BLaER1 treated with 17β-estradiol and CSF1 and Interleukin-3, amounts not matched to agents 10 nM and 100 nM (cell line): ENCODE data around the gene ITPK1.

Source experiments
- H3K27ac ChIP-seq, 11 experiments: shearing (Covaris generic); formaldehyde crosslinking; 2 replicates each; pipeline ENCODE4 v1.8.1; 2022
- H3K27me3 ChIP-seq, 11 experiments: shearing (Covaris generic); formaldehyde crosslinking; 2 replicates each; pipeline ENCODE4 v1.8.1; 2022
- H3K36me3 ChIP-seq, 11 experiments: shearing (Covaris generic); formaldehyde crosslinking; 2 replicates each; pipeline ENCODE4 v1.8.1; 2022
- H3K4me1 ChIP-seq, 10 experiments: shearing (Covaris generic); formaldehyde crosslinking; 2 replicates each; pipeline ENCODE4 v1.8.1; 2022
- H3K4me2 ChIP-seq, 11 experiments: shearing (Covaris generic); formaldehyde crosslinking; 2 replicates each; pipeline ENCODE4 v1.8.1; 2022
- H3K4me3 ChIP-seq, 10 experiments: shearing (Covaris generic); formaldehyde crosslinking; 2 replicates each; pipeline ENCODE4 v1.8.1; 2022
- H3K9ac ChIP-seq, 11 experiments: shearing (Covaris generic); formaldehyde crosslinking; 2 replicates each; pipeline ENCODE4 v1.8.1; 2022
- H3K9me3 ChIP-seq, 11 experiments: shearing (Covaris generic); formaldehyde crosslinking; replicated peaks in 1 of 11; 2 replicates each; pipeline ENCODE4 v1.8.1; 2022
- H4K20me1 ChIP-seq, 11 experiments: shearing (Covaris generic); formaldehyde crosslinking; 2 replicates each; pipeline ENCODE4 v1.8.1; 2022
- Cebpa-rat ChIP-seq, 11 experiments: shearing (Covaris generic); IDR thresholded peaks; 2 replicates each; pipeline ENCODE4 v1.8.1; 2022

The ITPK1 gene

GRCh38 chr14:92997343-92998061 is 118.2 kb downstream of the ITPK1 start:
- no peaks in the 10 kb centered on the region for H3K9me3 ChIP-seq
- H3K27ac ChIP-seq, result no peak overlapping the region
- no peak overlapping the region for H3K4me2 ChIP-seq
- no peak overlapping the region for H3K9ac ChIP-seq
- no peak for TF ChIP-seq Cebpa-rat (IDR thresholded peaks at IDR 0.05)
- peaks cover 0 to 97% (median 18%) of the 10 kb centered on the region in 11 experiments; a peak in 18 of 22 replicates for H4K20me1 ChIP-seq
- no peaks in the 10 kb centered on the region for H3K27me3 ChIP-seq
- peaks cover 12 to 86% (median 30%) of the 10 kb centered on the region in 11 experiments; a peak in 20 of 22 replicates for H3K36me3 ChIP-seq
- H3K4me1 ChIP-seq, result 0 out of 20 replicates have a peak, but pooled peaks cover 0 to 1% (median 0%) of the 10 kb centered on the region in 10 experiments
- H3K4me3 ChIP-seq, result no peak overlapping the region

DNA sequence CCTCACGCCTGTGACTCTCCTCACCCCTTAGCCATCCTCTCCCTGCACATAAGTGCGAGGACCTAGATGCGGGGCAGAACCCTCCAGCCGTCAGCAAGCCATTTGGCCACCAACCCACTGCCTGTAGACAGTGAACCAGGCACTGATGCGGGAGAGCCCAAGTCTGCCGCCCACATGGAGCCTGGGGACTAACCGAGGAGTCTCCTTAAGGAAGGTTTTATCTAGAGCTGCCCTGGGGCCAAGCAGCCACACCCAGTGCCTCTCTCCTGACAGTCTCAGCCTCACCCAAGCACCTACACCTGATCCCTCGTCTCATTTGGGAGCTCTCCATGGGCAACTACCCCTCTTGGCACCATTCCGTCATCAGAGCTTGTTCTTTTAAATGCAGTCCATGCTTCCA is 120.1 kb downstream of the ITPK1 start:
- Histone ChIP-seq H3K27ac (no peak overlapping the region), H4K20me1 (peaks cover 0 to 94% (median 7%) of the 10 kb centered on the region in 11 experiments; a peak in 10 of 22 replicates), H3K4me3 (no peak overlapping the region), H3K27me3 (no peaks in the 10 kb centered on the region), H3K4me1 (peaks cover 0 to 1% (median 0%) of the 10 kb centered on the region in 10 experiments; a peak in 4 of 20 replicates), H3K4me2 (no peak overlapping the region), H3K9ac (no peak overlapping the region), H3K9me3 (peaks cover 0 to 1% (median 0%) of the 10 kb centered on the region in 11 experiments; a peak in 4 of 22 replicates), H3K36me3 (peaks cover 12 to 91% (median 42%) of the 10 kb centered on the region in 11 experiments; a peak in 21 of 22 replicates)
- no peak for TF ChIP-seq Cebpa-rat (IDR thresholded peaks at IDR 0.05)

DNA sequence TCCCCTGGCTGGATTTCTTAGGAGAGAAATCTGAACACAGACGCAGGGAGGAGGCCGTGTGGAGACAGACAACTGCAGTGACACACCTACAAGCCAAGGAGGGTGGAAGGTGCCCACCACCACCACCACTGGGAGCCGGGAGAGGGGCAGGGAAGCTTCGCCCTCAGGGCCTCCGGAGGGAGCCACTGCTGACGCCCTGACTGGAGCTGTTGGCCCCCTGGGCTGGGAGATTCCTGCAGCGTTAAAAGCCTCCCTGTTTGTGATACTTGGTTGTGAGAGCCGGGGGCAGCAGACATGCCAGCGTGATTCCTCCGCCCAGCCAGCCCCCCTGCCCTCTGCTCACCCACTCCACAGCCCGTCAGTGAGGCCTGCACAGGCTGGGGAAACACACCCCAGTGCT is 120.8 kb downstream of the ITPK1 start:
- no peak overlapping the region for H3K9ac ChIP-seq
- H3K4me3 ChIP-seq, result no peak overlapping the region
- peaks cover 0 to 92% (median 7%) of the 10 kb centered on the region in 11 experiments; a peak in 10 of 22 replicates for H4K20me1 ChIP-seq
- H3K27me3 ChIP-seq, result no peaks in the 10 kb centered on the region
- H3K4me1 ChIP-seq, result peaks cover 0 to 8% (median 0%) of the 10 kb centered on the region in 10 experiments; a peak in 6 of 20 replicates
- peaks cover 0 to 8% (median 6%) of the 10 kb centered on the region in 11 experiments; a peak in 12 of 22 replicates for H3K9me3 ChIP-seq
- H3K36me3 ChIP-seq, result peaks cover 10 to 92% (median 42%) of the 10 kb centered on the region in 11 experiments; a peak in 21 of 22 replicates
- H3K4me2 ChIP-seq, result no peak overlapping the region
- no peak for TF ChIP-seq Cebpa-rat (IDR thresholded peaks at IDR 0.05)
- H3K27ac ChIP-seq, result no peak overlapping the region; a peak in 1 of 22 replicates

- peaks cover 0 to 91% (median 4%) of the 10 kb centered on the region in 11 experiments; a peak in 11 of 22 replicates for H4K20me1 ChIP-seq
- H3K27me3 ChIP-seq, result no peaks in the 10 kb centered on the region
- H3K4me2 ChIP-seq, result no peak overlapping the region
- no peak for TF ChIP-seq Cebpa-rat (IDR thresholded peaks at IDR 0.05)
- no peak overlapping the region for H3K4me3 ChIP-seq
- H3K4me1 ChIP-seq, result peaks cover 5 to 14% (median 7%) of the 10 kb centered on the region in 10 experiments; a peak in 17 of 20 replicates
- no peak overlapping the region for H3K27ac ChIP-seq
- H3K36me3 ChIP-seq, result peaks cover 8 to 92% (median 44%) of the 10 kb centered on the region in 11 experiments; a peak in 21 of 22 replicates
- peaks cover 0 to 15% (median 9%) of the 10 kb centered on the region in 11 experiments; a peak in 12 of 22 replicates for H3K9me3 ChIP-seq
- H3K9ac ChIP-seq, result no peak overlapping the region
Observed at GRCh38 chr14:92994131-92994676, 121.5 kb downstream of the ITPK1 start.

DNA sequence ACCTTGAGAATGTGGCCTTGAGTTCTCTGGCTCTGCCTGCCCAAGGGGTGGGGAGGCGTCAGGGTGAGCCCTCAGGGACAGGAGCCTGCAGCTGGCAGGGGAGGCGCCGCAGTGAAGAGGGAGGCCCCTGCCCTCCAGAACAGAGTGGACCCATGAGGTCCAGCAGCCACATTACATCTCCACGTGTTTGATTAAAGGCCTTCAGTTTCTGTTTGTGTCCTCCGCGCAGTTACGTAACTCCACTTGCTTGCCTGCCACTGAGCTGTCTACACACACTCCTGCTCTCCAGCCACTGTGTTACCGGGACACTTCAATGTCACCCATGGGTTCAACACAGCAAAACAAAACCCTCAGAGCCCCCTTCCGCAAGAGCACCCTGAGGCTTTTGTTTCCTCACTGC is 122.4 kb downstream of the ITPK1 start:
- no peak for TF ChIP-seq Cebpa-rat (IDR thresholded peaks at IDR 0.05)
- H3K4me3 ChIP-seq, result no peak overlapping the region
- H3K4me1 ChIP-seq, result peaks cover 6 to 16% (median 15%) of the 10 kb centered on the region in 10 experiments; a peak in 17 of 20 replicates
- H3K9me3 ChIP-seq, result peaks cover 0 to 18% (median 9%) of the 10 kb centered on the region in 11 experiments; a peak in 12 of 22 replicates
- peaks cover 0 to 91% (median 4%) of the 10 kb centered on the region in 11 experiments; a peak in 11 of 22 replicates for H4K20me1 ChIP-seq
- H3K27ac ChIP-seq, result no peak overlapping the region
- H3K9ac ChIP-seq, result no peak overlapping the region
- no peak overlapping the region for H3K4me2 ChIP-seq
- H3K36me3 ChIP-seq, result peaks cover 8 to 92% (median 44%) of the 10 kb centered on the region in 11 experiments; a peak in 21 of 22 replicates
- H3K27me3 ChIP-seq, result no peaks in the 10 kb centered on the region

DNA sequence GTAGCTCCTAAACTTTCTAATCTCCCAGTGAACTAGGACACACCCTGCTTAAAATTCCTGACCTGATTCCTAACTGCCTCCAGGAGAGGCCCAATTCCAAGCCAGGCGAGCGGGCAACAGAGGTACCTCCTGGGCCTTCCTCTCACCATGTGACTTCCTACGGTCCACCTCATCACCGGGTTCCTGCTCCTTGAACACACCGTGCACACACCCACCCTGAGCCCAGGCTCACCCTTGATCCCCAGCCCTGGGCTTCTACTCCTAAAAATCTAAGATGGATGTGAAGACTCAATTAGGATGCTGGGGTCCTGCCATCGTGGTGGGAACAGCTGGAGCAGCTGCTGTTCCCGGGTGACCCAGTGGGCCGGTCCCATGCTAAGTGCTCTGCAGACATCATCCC is 124.2 kb downstream of the ITPK1 start:
- Histone ChIP-seq H3K4me3 (no peak overlapping the region), H4K20me1 (peaks cover 0 to 91% (median 13%) of the 10 kb centered on the region in 11 experiments; a peak in 12 of 22 replicates), H3K4me2 (no peak overlapping the region), H3K9me3 (peaks cover 0 to 18% (median 9%) of the 10 kb centered on the region in 11 experiments; a peak in 12 of 22 replicates), H3K36me3 (peaks cover 11 to 92% (median 39%) of the 10 kb centered on the region in 11 experiments), H3K4me1 (peaks cover 6 to 25% (median 17%) of the 10 kb centered on the region in 10 experiments; a peak in 17 of 20 replicates), H3K27ac (no peak overlapping the region), H3K27me3 (no peaks in the 10 kb centered on the region), H3K9ac (no peak overlapping the region)
- TF ChIP-seq Cebpa-rat (IDR thresholded peaks at IDR 0.05), result no peak

GRCh38 chr14:92990456-92991430 is 125.0 kb downstream of the ITPK1 start:
- Histone ChIP-seq H3K9me3 (peaks cover 0 to 18% (median 9%) of the 10 kb centered on the region in 11 experiments; a peak in 12 of 22 replicates), H3K4me1 (peaks cover 6 to 25% (median 17%) of the 10 kb centered on the region in 10 experiments; a peak in 17 of 20 replicates), H3K9ac (no peak overlapping the region), H3K4me2 (no peak overlapping the region), H3K27me3 (no peaks in the 10 kb centered on the region), H3K27ac (no peak overlapping the region), H4K20me1 (peaks cover 0 to 94% (median 16%) of the 10 kb centered on the region in 11 experiments; a peak in 13 of 22 replicates), H3K4me3 (no peak overlapping the region), H3K36me3 (peaks cover 14 to 95% (median 40%) of the 10 kb centered on the region in 11 experiments)
- no peak for TF ChIP-seq Cebpa-rat (IDR thresholded peaks at IDR 0.05)
